GM12875 (cell line): Measurements from ENCODE around the gene PLIN3.
"Not testable (repeated sequence)": the region's sequence is repeated elsewhere in the genome, so short reads cannot be mapped to it uniquely, and the experiment has no call there.

ENCODE experiments used
- H3K4me3 ChIP-seq: one replicate; pipeline ENCODE4 v1.5.1; 2011; ENCODE audit warnings: low read depth, low read length, control low read depth
- TF ChIP-seq, protein P1 (sequence below): IDR thresholded peaks from 2 replicates; pipeline ENCODE4 v1.5.1; 2011; ENCODE audit warnings: low read depth, mild to moderate bottlenecking, control low read depth, inconsistent platforms, low read length, moderate library complexity, borderline replicate concordance; ENCODE audit not compliant: insufficient read depth

Gene PLIN3

DNA sequence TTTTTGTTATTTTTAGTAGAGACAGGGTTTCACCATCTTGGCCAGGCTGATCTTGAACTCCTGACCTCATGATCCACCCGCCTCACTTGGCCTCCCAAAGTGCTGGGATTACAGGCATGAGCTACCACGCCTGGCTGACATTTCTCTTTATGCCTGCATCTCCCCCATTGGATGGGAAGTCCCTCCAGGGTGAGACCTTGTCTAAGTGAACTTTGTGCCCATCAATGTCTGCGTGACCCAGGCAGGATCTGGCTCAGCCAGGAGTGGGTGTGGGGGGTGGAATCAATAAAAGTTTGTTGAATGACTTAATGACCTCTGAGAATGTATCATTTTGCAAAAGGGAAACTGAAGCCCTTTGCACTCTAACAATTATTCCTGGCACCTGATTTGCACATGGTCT lies 37.0 kb upstream of the PLIN3 start:
- TF ChIP-seq, protein P1, sequence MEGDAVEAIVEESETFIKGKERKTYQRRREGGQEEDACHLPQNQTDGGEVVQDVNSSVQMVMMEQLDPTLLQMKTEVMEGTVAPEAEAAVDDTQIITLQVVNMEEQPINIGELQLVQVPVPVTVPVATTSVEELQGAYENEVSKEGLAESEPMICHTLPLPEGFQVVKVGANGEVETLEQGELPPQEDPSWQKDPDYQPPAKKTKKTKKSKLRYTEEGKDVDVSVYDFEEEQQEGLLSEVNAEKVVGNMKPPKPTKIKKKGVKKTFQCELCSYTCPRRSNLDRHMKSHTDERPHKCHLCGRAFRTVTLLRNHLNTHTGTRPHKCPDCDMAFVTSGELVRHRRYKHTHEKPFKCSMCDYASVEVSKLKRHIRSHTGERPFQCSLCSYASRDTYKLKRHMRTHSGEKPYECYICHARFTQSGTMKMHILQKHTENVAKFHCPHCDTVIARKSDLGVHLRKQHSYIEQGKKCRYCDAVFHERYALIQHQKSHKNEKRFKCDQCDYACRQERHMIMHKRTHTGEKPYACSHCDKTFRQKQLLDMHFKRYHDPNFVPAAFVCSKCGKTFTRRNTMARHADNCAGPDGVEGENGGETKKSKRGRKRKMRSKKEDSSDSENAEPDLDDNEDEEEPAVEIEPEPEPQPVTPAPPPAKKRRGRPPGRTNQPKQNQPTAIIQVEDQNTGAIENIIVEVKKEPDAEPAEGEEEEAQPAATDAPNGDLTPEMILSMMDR, result no peak
- H3K4me3 ChIP-seq, result no peak overlapping the region

DNA sequence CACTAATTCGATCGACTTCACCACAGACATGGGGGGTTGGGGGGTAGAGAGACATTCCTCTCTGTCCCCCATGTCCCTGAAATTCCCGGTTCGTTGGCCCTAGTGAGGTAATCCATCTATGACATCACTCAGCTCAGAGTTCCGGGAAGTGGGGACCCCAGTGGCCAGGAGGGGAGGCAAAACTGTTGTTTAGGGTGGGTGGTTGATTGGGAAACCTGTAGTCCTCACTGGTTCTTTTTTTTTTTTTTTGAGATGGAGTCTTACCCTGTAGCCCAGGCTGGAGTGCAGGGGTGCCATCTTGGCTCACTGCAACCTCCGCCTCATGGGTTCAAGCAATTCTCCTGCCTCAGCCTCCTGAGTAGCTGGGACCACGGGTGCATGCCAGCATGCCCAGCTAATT lies 35.3 kb upstream of the PLIN3 start, which contains the start of gene ARRDC5:
Gene ARRDC5, minus strand, starts transcription at position 101 of the 400 bp plus-strand sequence. Its CDS starts 71 bp downstream, at position 30.
- TF ChIP-seq, protein P1, result no peak
- H3K4me3 ChIP-seq, result no peak within 1 kb of the TSS

DNA sequence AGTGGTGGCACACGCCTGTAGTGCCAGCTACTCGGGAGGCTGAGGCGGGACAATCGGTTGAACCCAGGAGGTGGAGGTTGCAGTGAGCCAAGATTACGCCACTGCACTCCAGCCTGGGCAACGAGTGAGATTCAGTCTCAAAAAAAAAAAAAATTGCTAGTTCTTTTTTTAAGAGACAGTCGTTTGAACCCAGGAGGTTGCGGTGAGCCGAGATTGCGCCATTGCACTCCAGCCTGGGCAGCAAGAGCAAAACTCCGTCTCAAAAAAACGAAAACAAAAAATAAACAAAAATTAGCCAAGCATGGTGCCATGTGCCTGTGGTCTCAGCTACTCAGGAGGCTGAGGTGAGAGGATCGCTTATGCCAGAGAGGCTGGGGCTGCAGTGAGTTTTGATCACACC lies 33.4 kb upstream of the PLIN3 start:
- not testable (repeated sequence) for H3K4me3 ChIP-seq

DNA sequence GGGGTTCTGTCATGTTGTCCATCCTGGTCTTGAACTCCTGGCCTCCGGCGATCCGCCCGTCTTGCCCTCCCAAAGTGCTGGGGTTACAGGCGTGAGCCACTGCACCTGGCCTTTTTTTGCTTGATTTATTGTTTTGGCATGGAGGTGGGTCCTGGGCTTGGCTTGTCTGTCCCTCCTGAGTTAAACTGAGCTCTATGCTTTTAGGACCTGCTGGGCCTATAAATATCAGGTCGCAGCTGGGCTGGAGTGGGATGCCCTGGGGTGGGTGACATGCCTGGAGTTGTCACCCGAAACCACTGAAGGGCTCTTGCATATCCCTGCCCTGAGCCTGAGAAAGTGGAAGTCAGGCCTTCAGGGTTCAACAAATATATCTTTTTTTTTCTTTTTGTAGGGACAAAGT lies 29.7 kb upstream of the PLIN3 start:
- TF ChIP-seq, protein P1, result no peak
- H3K4me3 ChIP-seq, result no peak overlapping the region

DNA sequence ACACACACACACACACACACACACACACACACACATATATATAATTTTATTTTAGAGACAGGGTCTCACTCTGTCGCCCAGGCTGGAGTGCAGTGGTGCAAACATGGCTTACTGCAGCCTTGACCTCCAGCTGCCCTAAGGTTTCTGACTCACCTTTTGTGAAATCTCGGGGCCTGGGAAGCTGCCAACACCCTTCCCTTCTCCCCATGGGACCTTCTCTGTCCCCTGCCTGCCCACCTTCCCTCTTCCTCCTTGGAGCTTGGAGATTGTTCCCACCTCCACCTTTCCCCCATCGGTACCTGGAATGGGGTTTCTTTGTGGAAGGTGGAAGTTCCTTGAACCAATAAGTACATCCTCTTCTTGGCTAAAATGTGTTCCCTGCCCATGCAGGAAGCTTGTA lies 28.9 kb upstream of the PLIN3 start:
- H3K4me3 ChIP-seq, result no peak overlapping the region
- TF ChIP-seq, protein P1, result no peak

DNA sequence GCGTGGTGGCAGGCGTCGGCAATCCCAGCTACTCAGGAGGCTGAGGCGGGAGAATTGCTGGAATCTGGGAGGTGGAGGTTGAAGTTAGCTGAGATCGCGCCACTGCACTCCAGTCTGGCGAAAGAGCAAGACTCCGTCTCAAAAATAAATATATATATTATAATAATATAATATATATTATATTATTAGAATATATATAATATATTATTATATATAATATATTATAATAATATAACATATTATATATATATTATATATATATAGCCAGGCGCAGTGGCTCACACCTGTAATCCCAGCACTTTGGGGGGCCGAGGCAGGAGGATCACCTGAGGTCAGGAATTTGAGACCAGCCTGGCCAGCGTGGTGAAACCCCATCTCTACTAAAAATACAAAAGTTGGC lies 25.5 kb upstream of the PLIN3 start:
- not testable (repeated sequence) for H3K4me3 ChIP-seq

DNA sequence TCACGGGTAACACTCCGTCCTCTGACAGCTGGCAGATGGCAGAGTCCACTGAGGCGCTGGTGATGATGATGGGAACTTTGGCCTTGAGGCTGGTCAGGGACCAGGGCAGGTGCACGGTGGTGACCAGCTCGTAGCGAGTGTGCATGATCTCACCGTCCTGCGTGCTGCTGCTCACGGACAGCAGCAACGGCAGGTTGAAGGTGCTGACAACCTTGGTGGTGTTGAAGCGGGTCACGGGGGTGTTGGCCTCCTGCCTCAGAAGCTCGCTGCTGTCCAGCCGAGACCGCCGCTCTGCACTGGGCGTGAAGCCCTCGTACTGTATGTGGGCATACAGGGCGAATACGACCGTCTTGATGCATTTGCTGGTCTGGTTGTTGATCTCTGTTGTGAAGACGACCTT lies 23.6 kb upstream of the PLIN3 start:
- TF ChIP-seq, protein P1, result no peak
- no peak overlapping the region for H3K4me3 ChIP-seq

DNA sequence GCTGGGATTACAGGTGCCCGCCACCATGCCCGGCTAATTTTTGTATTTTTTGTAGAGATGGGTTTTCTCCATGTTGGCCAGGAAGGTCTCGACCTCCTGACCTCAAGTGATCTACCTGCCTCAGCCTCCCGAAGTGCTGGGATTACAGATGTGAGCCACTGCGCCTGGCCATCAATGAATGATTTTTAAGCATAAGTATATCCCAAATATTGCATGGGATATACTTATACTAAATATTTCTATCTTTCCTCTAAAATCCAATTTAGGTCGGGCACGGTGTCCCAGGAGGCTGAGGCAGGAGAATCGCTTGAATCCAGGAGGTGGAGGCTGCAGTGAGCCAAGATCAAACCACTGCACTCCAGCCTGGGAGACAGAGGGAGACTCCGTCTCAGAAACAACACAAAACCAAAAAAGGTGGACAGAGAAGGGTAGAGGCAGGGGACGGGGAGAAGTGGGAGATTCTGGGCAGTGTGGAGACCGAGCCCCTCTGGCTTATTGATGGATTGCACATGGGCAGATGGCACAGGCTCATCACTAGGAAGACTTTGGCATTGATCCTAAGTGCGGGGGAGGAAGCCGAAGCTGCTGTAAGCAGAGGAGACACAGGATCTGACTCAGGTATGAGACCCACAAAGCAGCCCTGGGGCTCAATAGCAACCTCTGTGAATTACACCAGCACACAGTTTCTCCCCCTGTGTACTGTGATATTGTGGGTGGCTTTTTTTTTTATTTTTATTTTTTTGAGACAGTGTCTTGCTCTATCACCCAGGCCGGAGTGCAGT lies 21.8 kb upstream of the PLIN3 start:
- TF ChIP-seq, protein P1, result no peak
- no peak overlapping the region for H3K4me3 ChIP-seq

DNA sequence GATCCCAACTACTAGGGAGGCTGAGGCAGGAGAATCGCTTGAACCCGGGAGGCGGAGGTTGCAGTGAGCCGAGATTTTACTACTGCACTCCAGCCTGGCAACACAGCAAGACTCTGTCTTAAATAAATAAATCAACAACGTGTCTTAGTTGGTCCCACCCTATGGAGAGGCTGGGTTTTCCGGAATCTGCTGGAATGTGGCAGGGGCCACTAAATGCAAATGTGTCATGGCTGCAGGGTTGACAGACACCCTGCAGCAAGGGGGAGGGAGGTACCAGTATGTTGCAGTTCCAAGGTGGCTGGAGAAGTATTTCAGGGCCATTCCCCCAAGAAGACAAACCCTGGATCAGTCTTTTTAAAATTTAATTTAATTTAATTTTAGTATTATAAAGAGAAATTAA lies 20.3 kb upstream of the PLIN3 start:
- not testable (repeated sequence) for H3K4me3 ChIP-seq

DNA sequence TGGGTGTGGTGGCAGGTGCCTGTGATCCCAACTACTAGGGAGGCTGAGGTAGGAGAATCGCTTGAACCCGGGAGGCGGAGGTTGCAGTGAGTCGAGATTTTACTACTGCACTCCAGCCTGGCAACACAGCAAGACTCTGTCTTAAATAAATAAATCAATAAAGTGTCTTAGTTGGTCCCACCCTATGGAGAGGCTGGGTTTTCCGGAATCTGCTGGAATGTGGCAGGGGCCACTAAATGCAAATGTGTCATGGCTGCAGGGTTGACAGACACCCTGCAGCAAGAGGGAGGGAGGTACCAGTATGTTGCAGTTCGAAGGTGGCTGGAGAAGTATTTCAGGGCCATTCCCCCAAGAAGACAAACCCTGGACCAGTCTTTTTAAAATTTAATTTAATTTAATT lies 17.5 kb upstream of the PLIN3 start:
- H3K4me3 ChIP-seq, result not testable (repeated sequence)

DNA sequence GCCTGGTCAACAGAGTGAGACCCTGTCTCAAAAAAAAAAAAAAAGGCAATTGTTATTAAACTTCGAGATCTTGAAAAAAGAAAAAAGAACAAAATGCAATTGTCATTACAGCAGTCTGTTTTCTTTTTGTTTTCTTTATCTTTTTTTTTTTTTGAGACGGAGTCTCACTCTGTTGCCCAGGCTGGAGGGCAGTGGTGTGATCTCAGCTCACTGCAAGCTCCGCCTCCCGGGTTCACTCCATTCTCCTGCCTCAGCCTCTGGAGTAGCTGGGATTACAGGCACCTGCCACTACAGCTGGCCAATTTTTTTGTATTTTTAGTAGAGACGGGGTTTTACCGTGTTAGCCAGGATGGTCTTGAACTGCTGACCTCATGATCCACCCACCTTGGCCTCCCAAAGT lies 15.4 kb upstream of the PLIN3 start:
- not testable (repeated sequence) for H3K4me3 ChIP-seq
